GOT3 (cell line): ENCODE results near the gene LRP4.

Experiments
- DNase-seq: peaks from one replicate; lab custom pipeline; 2025; ENCODE audit warnings: mixed read lengths; lab: John Stamatoyannopoulos, UW

The LRP4 gene

DNA sequence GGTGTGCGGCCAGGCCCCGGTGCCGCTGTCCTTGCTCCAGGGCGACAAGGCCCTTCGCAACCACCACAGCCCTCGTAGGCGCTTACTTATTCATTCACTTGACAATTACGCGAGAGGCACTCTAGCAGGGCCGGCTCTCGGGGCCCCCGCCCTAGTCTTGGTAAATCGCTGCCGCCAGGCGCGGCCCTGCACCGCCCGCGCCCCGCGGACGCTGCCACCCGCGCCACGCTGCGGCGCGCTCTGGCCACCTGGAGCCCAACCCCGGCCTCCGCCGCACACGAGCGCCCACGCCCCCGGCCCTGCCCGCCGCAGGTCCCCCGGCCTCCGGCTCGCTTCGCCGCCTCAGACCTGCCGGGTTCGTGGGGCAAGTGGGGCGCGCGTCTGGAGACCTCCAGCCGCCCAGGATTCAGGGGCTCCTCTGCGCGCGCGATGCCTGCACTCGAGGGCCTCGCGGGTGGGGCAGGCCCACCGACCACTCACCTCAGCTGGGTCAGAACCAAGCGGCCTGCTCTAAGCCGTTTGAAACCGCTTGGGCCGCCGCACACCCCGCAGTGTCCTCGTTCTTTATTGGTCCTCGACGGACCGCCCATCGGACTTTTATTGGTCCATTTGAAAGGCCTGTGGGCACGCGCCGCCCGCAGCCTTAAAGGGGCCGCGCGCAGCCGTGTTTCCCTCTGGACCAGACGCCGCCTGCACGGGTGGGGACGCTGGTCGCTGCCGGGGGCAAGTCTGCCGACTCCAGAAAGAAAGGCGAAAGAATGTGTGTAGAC is 72.4 kb downstream of the LRP4 start, which contains the start of gene CKAP5:
CKAP5 (minus strand) TSS at position 541 of the 770 bp plus-strand sequence. CDS start 25,049 bp downstream, outside the sequence.
- peak; percentile 69 for DNase-seq

- DNase-seq: no peak
Observed at GRCh38 chr11:46845440-46845739, 73.0 kb downstream of the LRP4 start.

GRCh38 chr11:46840116-46840515 is 78.2 kb downstream of the LRP4 start:
- no peak for DNase-seq

DNA sequence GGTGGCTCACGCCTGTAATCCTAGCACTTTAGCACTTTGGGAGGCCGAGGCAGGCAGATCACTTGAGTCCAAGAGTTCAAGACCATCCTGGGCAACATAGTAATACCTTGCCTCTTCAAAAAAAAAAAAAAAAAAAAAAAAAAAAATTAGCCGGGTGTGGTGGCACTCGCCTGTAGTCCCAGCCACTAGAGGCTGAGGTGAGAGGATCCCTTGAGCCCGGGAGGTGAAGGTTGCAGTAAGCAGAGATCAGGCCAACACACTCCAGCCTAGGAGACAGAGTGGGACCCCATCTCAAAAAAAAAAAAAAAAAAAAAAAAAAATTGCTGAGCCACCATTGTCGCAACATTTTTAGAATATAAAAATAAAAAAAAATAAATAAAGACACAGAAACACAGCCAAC is 79.8 kb downstream of the LRP4 start:
- no peak for DNase-seq

GRCh38 chr11:46837860-46838259 is 80.5 kb downstream of the LRP4 start:
- DNase-seq: no peak

DNA sequence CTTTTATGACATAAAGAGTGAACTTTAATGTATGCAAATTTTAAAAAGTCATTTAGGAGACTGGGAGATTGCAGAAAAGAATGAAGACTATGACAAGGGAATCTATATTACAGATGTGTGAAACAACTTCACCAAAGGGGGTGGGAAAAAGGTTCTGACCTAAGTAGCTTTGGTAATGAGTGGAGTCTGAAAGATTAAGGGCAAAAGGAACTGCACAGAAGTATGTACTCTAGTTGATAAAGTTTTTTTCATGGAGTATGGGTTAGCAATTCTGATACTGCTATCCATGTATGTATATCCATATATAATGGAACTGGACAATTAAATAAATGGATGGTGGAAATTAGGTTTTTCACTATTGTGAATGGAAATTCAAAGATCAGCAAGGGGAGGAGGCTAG is 81.5 kb downstream of the LRP4 start:
- no peak for DNase-seq

DNA sequence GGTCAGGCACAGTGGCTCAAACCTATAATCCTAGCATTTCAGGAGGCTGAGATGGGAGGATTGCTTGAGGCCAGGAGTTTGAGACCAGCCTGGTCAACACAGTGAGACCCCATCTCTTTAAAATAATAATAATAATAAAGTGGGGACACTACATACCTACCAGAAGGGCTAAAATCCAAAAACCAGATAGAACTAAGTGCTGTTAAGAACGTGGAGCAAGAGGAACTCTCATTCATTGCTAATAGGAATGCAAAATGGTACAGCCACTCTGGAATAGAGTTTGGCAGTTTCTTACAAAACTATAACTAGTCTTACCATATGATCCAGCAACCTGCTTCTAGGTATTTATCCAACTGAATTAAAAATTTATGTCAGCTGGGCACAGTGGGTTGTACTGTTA is 81.9 kb downstream of the LRP4 start:
- no peak for DNase-seq

GRCh38 chr11:46835897-46836296 is 82.5 kb downstream of the LRP4 start:
- DNase-seq: no peak

DNA sequence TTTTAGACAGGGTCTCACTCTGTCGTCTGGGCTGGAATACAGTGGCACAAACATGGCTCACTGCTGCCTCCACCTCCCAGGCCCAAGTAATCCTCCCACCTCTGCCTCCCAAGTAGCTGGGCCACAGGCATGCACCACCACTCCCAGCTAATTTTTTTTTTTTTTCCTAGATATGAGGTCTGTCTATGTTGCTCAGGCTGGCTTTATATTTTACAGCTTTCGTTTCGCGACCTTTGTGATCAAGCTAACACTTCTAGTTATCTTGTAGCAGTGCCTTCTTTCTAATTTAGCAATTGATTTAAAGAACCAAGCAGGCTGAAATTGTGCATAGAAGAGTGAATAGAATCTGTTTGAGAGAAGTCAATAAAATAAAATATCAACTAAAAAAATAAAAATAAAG is 83.5 kb downstream of the LRP4 start:
- no peak for DNase-seq

DNA sequence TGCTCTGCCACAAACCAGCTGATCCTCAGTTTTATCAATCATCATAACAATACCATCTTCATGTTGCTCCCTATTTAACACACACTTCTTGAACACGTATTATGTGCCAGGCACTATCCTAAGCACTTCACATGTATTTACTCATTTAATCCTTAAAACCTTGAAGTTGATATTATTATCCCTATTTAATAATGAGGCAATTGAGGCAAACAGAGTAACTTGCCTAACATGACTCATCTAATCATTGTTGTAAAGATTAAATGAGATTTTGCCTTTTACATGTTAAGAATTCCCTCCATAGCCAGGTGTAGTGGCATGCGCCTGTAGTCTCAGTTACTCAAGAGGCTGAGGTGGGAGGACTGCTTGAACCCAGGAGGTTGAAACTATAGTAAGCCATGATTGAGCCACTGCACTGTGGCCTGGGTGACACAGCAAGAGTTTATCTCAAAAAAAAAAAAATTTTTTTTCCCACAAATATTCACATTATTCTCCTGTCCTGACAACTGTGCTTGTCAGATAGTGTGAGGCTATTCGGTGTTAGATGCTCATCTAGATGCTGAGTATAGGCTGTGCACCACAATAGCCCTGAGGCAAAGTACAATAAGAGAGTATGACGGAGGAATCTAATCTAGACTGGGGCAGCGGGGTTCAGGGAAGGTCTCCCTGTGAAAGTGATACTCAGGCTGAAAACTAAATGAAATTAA is 85.7 kb downstream of the LRP4 start:
- no peak for DNase-seq

DNA sequence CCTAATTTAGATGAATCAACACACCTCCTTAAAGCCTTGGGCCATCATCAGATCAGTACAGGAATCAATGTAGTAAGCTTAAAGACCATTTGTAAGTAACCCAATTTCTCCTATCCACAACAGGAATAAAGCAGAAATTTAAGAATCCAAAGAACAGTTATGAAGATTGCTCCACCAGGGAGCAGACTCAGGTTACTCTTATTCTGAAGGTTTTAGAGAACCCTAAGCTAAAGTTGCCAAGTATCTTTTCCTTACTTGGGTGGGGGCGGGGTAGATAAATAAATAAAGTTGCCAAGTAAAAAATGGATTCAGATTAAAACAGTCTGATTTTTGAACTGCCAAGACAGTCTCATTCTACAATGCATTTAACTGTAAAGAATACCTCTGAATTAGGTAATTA is 90.4 kb downstream of the LRP4 start:
- DNase-seq: no peak

GRCh38 chr11:46826310-46827044 is 91.9 kb downstream of the LRP4 start:
- DNase-seq: no peak

DNA sequence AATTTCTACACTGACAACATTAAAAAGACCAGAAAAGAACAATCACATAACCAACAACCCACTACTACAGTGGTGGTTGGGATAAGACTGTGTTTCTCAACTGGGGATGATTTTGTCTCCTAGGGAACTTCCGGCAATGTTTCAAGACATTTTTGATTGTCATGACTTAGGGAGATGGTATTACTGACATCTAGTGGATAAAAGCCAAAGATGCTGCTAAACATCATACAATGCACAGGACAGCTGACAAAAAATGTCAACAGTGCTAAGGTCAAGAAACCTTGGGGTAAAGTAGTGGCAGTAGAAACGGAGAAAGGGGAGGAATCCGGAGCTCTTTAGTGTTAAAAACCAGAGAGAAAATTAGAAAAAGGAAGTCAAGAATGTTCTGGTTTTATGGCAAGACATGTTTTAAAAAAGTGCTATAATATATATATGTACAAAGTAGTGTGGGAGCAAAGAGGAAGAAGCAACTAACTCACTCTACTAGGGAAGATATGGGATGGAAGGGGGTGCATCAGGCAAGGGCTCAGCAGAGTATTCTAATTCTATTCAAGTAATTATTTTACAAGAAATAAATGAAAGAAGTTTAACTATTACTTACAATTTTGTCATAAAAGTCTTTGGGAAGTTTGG is 109.4 kb downstream of the LRP4 start:
- DNase-seq: no peak
